ENCODE data around the gene AP3S2.

AP3S2 gene

GRCh38 chr15:89808160-89808870 lies 85.5 kb downstream of the AP3S2 start:
- no peak for DNase-seq
- in situ Hi-C loops (cut with HindIII; ENCODE audit: low pct_ligation_motif_present, low pct_unique_long_range_greater_than_20kb, low sequenced_read_pairs), result no loop called here

GRCh38 chr15:89807689-89808088 lies 86.1 kb downstream of the AP3S2 start:
- no peak for DNase-seq
- in situ Hi-C loops (cut with HindIII; ENCODE audit: low pct_ligation_motif_present, low pct_unique_long_range_greater_than_20kb, low sequenced_read_pairs), result no loop called here

GRCh38 chr15:89806559-89807550 lies 86.9 kb downstream of the AP3S2 start:
- no peak for DNase-seq
- in situ Hi-C loops (cut with HindIII; ENCODE audit: low pct_ligation_motif_present, low pct_unique_long_range_greater_than_20kb, low sequenced_read_pairs), result no loop called here

GRCh38 chr15:89806210-89806558 lies 87.6 kb downstream of the AP3S2 start:
- DNase-seq, result no peak
- in situ Hi-C loops (cut with HindIII; ENCODE audit: low pct_ligation_motif_present, low pct_unique_long_range_greater_than_20kb, low sequenced_read_pairs), result no loop called here

GRCh38 chr15:89805241-89806209 lies 88.3 kb downstream of the AP3S2 start:
- in situ Hi-C loops (cut with HindIII; ENCODE audit: low pct_ligation_motif_present, low pct_unique_long_range_greater_than_20kb, low sequenced_read_pairs), result no loop called here
- no peak for DNase-seq

- no peak for DNase-seq
- in situ Hi-C loops (cut with HindIII; ENCODE audit: low pct_ligation_motif_present, low pct_unique_long_range_greater_than_20kb, low sequenced_read_pairs), result no loop called here
These were observed 89.6 kb downstream of the AP3S2 start for GRCh38 chr15:89803941-89804800.

- in situ Hi-C loops (cut with HindIII; ENCODE audit: low pct_ligation_motif_present, low pct_unique_long_range_greater_than_20kb, low sequenced_read_pairs), result no loop called here
- DNase-seq, result no peak
These were observed 90.6 kb downstream of the AP3S2 start for GRCh38 chr15:89802986-89803824.

GRCh38 chr15:89802231-89802928 lies 91.4 kb downstream of the AP3S2 start:
- in situ Hi-C loops (cut with HindIII; ENCODE audit: low pct_ligation_motif_present, low pct_unique_long_range_greater_than_20kb, low sequenced_read_pairs), result no loop called here
- no peak for DNase-seq

- no peak for DNase-seq
- in situ Hi-C loops (cut with HindIII; ENCODE audit: low pct_ligation_motif_present, low pct_unique_long_range_greater_than_20kb, low sequenced_read_pairs), result no loop called here
These were observed 92.2 kb downstream of the AP3S2 start for GRCh38 chr15:89801471-89802195.

- in situ Hi-C loops (cut with HindIII; ENCODE audit: low pct_ligation_motif_present, low pct_unique_long_range_greater_than_20kb, low sequenced_read_pairs), result no loop called here
- no peak for DNase-seq
These were observed 93.8 kb downstream of the AP3S2 start for GRCh38 chr15:89799918-89800498.

- in situ Hi-C loops (cut with HindIII; ENCODE audit: low pct_ligation_motif_present, low pct_unique_long_range_greater_than_20kb, low sequenced_read_pairs), result no loop called here
- DNase-seq, result no peak
These were observed 94.5 kb downstream of the AP3S2 start for GRCh38 chr15:89799011-89799911.

GRCh38 chr15:89797678-89798201 lies 96.1 kb downstream of the AP3S2 start:
- in situ Hi-C loops (cut with HindIII; ENCODE audit: low pct_ligation_motif_present, low pct_unique_long_range_greater_than_20kb, low sequenced_read_pairs), result no loop called here
- DNase-seq, result no peak

GRCh38 chr15:89795996-89796395 lies 97.8 kb downstream of the AP3S2 start:
- in situ Hi-C loops (cut with HindIII; ENCODE audit: low pct_ligation_motif_present, low pct_unique_long_range_greater_than_20kb, low sequenced_read_pairs), result no loop called here
- DNase-seq, result no peak

GRCh38 chr15:89794627-89795241 lies 99.1 kb downstream of the AP3S2 start:
- DNase-seq, result no peak
- in situ Hi-C loops (cut with HindIII; ENCODE audit: low pct_ligation_motif_present, low pct_unique_long_range_greater_than_20kb, low sequenced_read_pairs), result no loop called here
